HG02840 (cell line): Measurements from ENCODE around the gene PRPF8.

ENCODE experiments used
- ATAC-seq: cut with Tn5 transposase; IDR thresholded peaks from one replicate; pipeline ENCODE4 v1.9.1; 2021; ENCODE audit warnings: mild to moderate bottlenecking, moderate library complexity, moderate number of reproducible peaks; ENCODE audit not compliant: unreplicated experiment, low FRiP score

Gene PRPF8

DNA sequence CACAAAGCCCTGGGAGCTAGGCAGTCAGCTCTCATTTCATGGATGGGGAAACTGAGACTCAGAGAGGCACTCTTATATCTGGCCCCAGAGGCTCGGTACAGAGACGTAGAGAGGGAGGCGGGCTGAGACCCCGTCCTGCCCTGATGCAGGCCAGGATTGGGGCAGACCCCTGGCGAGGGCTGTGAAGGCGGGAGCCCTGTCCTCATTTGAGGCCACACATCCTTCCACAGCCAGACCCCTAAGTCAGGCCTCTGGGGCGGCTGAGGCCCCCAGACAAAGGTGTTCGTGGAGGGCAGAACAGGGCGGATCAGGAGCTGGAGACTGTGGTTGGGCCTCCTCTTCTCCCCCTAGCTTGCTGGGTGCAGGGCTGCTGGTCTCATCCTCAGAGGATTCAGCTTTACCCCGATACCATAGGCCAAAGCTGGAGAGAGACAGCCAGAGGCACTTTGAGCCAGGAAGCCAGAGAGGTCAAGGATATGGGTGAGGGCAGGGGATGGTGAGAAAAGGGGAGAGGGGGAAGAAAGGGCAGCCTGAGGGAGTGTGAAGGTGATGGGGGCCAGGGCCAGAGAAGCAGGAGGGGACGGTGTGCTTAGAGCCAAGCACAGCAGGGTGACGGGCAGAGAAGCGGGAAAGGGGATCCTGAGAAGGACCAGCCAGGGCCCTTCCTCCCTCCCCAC lies 38.3 kb downstream of the PRPF8 start:
- no peak for ATAC-seq

- ATAC-seq: no peak
These were observed 39.2 kb downstream of the PRPF8 start, which contains the start of gene SCARF1 for GRCh38 chr17:1645207-1646171. Gene SCARF1 (minus strand): TSS chr17:1645732. CDS start chr17:1645697, 35 bp downstream.

GRCh38 chr17:1644493-1645206 lies 40.0 kb downstream of the PRPF8 start:
- no peak for ATAC-seq

GRCh38 chr17:1643999-1644492 lies 40.6 kb downstream of the PRPF8 start:
- ATAC-seq: no peak

DNA sequence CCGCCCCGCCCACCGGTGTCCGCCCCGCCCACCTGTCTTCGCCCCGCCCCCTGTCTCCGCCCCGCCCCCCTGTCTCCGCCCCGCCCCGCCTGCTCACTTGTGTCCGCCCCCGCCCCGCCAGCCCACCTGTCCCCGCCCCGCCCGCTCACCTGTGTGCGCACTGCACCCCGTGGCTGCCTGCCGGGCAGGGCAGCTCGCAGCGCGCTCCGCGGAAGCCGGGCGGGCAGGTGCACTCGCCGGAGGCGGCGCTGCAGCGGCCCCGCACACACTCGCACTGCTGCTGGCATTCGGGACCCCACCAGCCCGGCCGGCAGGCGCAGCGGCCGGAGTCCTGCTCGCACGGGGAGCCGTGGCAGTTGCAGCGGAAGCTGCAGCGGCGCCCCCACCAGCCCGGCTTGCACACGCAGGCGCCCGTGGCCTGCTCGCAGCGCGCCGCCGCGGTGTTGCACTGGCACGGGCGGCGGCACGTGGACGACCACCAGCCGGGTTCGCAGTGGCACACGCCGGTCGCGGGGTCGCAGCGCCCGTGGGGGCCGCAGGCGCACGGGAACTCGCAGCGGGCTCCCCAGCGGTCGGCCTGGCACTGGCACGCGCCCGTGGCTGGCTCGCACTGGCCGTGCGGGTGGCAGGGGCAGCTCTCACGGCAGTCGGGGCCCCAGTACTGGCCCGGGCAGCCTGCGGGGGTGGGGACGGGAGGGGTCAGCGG lies 41.2 kb downstream of the PRPF8 start:
- ATAC-seq: no peak

DNA sequence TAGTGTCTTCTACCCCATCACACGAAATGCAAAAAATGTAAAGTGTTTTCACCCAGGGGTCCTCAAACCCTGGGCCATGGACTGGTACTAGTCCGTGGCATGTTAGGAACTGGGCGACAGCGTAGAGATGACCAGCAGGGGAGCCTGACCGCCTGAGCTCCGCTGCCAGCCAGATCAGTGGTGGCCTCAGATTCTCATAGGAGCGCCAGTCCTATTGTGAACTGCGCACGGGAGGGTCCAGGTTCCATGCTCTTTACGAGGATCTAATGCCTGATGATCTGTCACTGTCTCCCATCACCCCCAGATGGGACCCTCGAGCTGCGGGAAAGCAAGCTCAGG lies 43.6 kb downstream of the PRPF8 start:
- ATAC-seq: no peak

GRCh38 chr17:1640329-1641064 lies 44.2 kb downstream of the PRPF8 start:
- no peak for ATAC-seq

DNA sequence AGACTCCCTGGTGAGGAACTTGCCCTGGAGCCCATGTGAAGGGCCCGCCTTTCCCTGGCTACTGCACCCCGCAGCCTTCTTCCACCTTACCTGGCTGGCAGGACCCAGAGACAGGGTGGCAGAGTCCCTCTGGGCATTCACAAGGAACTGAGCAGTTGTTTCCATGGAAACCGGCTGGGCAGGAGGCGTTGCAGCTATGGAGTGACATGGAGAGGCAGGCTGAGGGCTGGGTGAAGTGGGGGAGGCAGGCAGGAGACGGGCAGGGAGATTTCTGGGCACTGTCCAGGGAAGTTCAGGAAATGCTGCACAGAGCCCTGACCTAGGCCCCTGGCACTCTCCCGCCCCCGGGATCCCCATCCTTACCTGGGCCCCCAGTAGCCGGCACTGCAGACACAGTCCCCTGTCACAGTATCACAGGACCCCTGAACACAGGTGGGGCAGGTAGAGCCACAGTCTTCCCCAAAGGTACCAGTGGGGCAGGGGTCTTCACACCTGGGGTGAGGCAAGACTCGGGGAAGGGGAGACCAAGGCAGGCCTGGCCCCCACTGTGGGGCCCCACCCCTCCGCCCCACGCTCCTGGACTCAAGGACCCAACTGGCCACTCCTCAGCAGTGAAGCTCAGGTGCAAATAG lies 45.0 kb downstream of the PRPF8 start:
- ATAC-seq: no peak

DNA sequence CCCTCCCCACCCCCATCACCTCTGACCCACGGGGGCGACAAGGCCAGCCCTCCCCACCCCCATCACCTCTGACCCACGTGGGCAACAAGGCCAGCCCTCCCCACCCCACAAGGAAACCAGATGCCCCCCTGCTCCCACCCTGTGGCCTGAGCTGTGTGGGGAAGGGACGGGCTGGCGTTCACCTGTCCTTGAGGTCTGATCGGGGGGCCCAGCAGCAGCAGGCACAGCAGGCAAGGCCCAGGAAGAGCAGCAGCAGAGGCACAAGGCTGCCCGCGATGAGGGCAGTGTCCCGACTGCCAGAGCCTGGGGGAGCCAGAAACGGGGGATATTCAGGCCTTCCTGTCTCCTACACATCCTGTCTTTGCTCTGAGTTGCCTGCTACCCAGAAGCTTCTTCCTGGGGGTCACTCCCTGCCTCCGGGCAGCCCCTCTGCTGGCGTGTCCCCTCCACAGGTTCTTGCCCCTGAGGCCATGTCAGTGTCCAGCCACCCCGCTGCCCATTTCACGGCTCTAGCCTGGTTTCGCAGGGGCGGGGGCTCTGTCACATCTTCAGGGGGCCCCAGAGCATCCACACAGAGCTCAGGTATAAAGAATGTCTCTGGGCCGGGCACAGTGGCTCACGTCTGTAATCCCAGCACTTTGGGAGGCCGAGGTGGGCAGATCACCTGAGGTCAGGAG lies 45.9 kb downstream of the PRPF8 start:
- no peak for ATAC-seq

DNA sequence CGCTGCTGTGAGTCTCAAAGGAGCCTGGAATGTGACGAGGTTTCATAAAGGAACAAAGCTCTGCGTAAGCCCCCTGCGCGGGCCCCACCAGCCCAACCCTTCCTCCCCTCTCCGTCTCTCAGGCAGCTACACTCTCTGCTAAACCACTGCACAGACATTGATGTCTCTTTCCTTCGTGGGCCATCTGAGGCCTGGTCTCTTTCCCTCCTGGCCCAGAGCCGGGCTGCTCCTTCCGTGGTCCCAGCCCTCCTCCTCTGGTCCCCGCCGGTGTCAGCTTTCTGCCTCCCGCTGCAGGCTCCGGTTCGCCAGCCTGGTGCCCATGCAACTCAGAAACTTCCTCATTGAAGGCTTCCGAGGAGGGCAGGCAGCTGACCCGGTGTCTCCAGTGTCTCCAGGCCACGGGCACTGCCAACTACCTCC lies 46.5 kb downstream of the PRPF8 start:
- no peak for ATAC-seq

DNA sequence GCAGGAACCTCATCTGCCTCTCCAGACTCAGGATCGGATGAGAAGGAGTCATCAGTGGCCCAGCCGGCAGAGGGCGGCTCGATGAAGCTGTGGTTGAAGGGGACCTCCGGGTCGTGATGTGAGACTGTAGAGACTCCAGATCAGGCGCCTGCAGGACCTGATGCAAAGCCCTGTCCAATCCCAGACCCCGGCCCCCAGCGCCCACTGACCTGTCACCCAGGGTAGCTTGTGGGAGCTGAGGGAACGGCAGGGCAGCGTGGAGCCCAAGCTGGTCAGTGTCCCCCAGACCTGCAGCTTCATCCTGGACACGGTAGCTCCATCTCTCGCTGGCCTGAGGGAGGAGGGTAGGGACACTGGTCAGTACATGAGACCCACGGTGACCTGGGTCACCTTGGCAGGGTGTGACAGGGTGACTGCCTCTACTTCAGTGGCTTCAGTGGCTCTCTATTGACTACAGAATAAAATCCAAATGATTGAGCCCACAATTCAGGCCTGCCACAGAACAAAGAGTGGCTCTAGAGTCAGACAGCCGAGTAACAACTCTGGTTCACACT lies 47.9 kb downstream of the PRPF8 start:
- no peak for ATAC-seq

DNA sequence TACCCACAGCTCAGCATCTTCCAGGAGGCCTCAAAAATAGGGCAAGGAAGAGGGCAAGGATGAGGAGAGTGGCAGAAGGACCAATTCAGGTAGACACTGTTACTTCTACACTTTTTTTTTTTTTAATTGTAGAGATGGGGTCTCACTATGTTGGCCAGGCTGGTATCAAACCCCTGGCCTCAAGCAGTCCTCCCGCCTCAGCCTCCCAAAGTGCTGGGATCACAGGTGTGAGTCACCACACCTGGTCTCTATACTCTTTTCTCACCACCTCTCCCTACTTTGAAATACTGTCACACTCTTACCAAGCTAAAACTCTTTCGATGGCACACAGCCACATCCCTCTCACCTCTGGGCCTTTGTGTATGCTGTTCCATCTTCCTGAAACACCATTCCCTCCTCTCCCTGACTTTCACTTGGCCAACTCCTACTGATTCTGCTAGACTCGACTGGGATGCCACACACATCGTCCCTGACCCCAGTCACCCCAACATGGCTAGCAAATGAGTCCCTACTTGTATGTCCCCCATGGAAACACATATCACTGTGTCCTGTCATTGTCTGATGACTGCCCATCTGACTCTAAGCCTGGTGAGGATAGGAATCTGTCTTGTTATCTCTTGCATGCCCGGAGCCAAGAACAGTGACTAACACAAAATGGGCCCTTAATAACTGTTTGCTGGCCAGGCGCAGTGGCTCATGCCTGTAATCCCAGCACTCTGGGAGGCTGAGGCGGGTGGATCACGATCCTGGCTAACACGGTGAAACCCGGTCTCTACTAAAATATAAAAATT lies 48.8 kb downstream of the PRPF8 start:
- no peak for ATAC-seq

DNA sequence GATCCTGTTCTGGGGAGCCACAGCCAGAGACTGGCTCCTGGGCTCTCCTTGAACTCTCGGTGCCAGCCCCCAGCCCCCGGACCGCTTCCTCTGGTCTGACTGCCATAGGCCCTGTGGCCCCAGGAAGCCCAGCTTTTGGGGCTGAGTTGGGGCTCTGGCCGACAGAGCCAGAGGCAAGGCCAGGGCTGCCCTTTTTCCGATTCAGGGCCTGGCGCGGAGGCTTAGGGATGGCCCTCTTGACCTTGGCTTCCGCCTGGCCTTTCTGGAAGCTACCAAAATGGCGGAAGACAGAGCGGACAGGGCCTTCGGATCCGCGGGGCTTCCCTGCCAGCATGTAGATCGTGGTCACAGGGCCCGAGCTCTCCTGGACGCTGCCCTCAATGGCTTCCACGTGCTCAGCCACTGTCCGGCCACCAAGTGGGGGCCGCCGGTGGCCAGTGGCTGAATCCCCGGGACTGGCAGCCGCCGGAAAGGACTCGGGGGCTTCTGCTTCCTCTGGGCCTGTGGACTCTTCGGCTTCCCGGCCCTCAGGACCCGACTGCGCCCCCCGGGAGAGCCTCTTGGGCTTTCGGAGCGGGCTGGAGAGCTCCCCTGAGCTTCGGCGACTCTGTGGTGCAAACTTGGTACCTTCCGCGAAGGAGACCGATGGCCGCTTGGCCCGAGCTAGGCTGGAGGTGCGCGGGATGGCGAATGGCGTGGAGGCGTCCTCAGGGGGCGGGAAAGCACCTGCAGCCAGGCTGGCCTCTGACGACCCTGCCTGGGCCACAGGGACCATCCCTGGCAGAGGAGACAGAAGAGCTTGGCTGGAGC lies 49.6 kb downstream of the PRPF8 start:
- ATAC-seq: no peak

- no peak for ATAC-seq
These were observed 54.0 kb downstream of the PRPF8 start for GRCh38 chr17:1630662-1631061.

DNA sequence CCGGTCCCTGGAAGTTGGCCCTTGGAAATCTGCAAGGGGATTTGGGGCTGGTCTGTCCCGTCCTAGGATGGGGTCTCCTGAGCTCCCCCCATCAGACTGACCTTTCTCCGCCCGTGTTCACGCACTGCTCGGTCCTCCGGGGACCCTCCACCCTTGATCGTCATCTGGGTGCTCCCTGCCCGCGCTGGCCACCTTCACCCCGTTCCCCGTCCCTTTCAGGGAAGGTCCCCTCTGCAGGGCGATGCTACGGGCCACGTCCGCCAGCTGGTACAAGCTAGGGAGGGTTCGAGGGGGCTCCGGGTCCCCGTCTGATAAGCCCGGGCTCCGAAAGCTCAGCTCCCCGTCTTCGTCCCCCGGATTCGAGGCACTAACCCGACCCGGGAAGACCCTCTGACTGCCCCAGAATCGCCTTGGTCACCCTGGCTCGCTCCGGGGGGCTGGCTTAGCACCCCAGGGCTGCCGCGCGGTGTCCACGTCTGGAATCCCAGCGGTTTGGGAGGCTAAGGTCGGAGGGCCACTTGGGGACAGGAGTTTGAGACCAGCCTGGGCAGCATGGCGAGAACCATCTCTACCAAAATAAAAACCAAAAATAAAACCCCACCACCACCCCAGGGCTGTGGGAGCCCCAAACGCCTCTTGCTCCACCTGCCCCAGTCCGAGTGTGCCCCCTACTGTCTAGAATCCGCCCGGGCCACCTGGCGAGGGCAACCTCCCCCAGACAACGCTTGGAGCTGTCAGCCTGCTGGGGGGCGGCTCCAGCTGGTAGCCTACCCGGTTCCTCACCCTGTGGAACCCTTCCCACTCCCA lies 55.0 kb downstream of the PRPF8 start:
- ATAC-seq: no peak
